Uterus (tissue), 2 donors: ENCODE measurements around the gene COPS3.

Experiments used
- POLR2A ChIP-seq, 2 donors: fragments of 450-650 bp; IDR thresholded peaks; one replicate each; pipeline ENCODE4 v1.6.1; 2016; ENCODE audit warnings: antibody characterized with exemption in 2 of 2, mild to moderate bottlenecking in 1 of 2, moderate library complexity in 1 of 2
- TF ChIP-seq, protein P1 (sequence below), 4 experiments: fragments of 200-600 bp in 2 of 4; fragments of 450-650 bp in 2 of 4; sonication (generic) in 2 of 4; IDR thresholded peaks; one replicate each; pipeline ENCODE4 v1.5.1; 2016 to 2019; ENCODE audit warnings: antibody characterized with exemption in 4 of 4, mild to moderate bottlenecking in 2 of 4, moderate library complexity in 1 of 4

DNA sequence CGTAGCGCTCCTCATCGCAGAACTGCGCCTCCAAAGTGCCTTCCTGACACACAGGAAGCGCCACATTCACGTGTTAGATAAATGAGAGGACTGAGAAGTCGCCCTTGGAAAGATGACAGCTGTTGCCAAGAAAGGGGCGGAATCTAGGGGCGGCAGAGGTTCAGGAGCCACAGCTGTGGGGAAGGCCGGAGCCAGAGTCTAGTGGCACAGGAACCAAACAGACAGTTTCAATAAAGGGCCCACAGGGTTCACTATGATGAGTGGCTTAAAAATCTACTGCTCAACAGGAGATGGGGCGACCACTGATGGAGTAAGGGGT lies 48.8 kb downstream of the COPS3 start:
- TF ChIP-seq, protein P1, sequence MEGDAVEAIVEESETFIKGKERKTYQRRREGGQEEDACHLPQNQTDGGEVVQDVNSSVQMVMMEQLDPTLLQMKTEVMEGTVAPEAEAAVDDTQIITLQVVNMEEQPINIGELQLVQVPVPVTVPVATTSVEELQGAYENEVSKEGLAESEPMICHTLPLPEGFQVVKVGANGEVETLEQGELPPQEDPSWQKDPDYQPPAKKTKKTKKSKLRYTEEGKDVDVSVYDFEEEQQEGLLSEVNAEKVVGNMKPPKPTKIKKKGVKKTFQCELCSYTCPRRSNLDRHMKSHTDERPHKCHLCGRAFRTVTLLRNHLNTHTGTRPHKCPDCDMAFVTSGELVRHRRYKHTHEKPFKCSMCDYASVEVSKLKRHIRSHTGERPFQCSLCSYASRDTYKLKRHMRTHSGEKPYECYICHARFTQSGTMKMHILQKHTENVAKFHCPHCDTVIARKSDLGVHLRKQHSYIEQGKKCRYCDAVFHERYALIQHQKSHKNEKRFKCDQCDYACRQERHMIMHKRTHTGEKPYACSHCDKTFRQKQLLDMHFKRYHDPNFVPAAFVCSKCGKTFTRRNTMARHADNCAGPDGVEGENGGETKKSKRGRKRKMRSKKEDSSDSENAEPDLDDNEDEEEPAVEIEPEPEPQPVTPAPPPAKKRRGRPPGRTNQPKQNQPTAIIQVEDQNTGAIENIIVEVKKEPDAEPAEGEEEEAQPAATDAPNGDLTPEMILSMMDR (IDR thresholded peaks at IDR 0.05), result no peak
- TF ChIP-seq POLR2A (IDR thresholded peaks at IDR 0.05), result no peak
